ENCODE data around the gene ZBTB7C. TPM values are rescaled to one million over a fixed set of nuclear protein-coding genes. Genes with fewer than 3 reads are reported as not detected.

Gene ZBTB7C
- total and polyA plus RNA-seq, 9 of the 15 experiments (the other 6 are each of a cell fraction or from before 2014, with no cell fraction given) = not detected

DNA sequence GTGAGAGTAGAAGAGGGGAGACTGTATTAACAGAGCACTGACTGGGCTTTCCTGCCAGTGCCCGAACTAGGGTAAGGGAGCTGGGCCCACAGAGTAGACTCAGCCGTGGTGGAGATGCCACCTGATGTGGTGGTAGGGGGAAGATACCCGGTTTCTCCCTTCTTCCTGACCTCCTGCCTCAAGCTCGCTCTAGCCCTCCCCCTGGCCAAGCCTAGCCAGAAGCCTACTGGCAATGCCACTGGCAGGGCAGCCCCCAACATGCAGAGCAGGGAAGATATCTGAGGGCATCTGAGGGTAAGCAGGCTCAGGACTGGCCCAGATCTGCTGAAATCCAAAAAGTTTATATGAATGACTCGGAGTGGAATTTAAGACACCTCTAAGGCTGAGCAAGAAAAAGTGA, 316.1 kb downstream of the ZBTB7C start:
- no peak for ATAC-seq
- no peaks in the 10 kb centered on the region for H4K20me1 ChIP-seq (replicated peaks; ENCODE audit: control insufficient read depth, insufficient read depth, low read length)
- BruUV-seq (replicated peaks) = no TSS peak
- no peaks in the 10 kb centered on the region for H3K79me2 ChIP-seq (ENCODE audit: control insufficient read depth, insufficient read depth, low read length)
- no peak for FAIRE-seq
- peaks cover 0 to 15% of the 10 kb centered on the region in 2 experiments; a peak in 4 of 5 replicates for H3K27me3 ChIP-seq (ENCODE audit: control insufficient read depth in 2 of 2, insufficient read depth in 2 of 2, low read length in 2 of 2)
- H3K9ac ChIP-seq (ENCODE audit: insufficient read depth in 1 of 2, low read depth in 2 of 2, low read length in 2 of 2) = no peak overlapping the region
- no peak for DNase-seq (ENCODE audit: extremely low read depth in 1 of 4, low spot score in 3 of 4)
- 0% methylated on average over 2 of the region's 5 CpGs for WGBS (ENCODE audit: insufficient coverage, low coverage, missing lambda C conversion rate)
- TF ChIP-seq PCBP2 (IDR thresholded peaks at IDR 0.05; ENCODE audit: low read depth, low read length, poor library complexity, severe bottlenecking) (no peak), HDAC3 (IDR thresholded peaks at IDR 0.05; ENCODE audit: borderline replicate concordance, partially characterized antibody) (no peak), ZNF354B (CRISPR knock-in tag; IDR thresholded peaks at IDR 0.05) (no peak), ZFPM2 (CRISPR knock-in tag; IDR thresholded peaks at IDR 0.05) (no peak), CTBP1 (IDR thresholded peaks at IDR 0.05; ENCODE audit: borderline replicate concordance) (no peak), ZNF507 (tag; conservative IDR thresholded peaks at IDR 0.05) (no peak), MIER1 (IDR thresholded peaks at IDR 0.05; ENCODE audit: low read depth) (no peak), ATF3 (IDR thresholded peaks at IDR 0.05) (no peak), ATF3 (CRISPR knock-in tag; conservative IDR thresholded peaks at IDR 0.05) (no peak), SMARCA5 (IDR thresholded peaks at IDR 0.05) (no peak), ZNF764 (CRISPR knock-in tag; IDR thresholded peaks at IDR 0.05; ENCODE audit: low read depth) (no peak), CCAR2 (IDR thresholded peaks at IDR 0.05; ENCODE audit: low read depth, low read length) (no peak)
- TF ChIP-seq, protein P1, sequence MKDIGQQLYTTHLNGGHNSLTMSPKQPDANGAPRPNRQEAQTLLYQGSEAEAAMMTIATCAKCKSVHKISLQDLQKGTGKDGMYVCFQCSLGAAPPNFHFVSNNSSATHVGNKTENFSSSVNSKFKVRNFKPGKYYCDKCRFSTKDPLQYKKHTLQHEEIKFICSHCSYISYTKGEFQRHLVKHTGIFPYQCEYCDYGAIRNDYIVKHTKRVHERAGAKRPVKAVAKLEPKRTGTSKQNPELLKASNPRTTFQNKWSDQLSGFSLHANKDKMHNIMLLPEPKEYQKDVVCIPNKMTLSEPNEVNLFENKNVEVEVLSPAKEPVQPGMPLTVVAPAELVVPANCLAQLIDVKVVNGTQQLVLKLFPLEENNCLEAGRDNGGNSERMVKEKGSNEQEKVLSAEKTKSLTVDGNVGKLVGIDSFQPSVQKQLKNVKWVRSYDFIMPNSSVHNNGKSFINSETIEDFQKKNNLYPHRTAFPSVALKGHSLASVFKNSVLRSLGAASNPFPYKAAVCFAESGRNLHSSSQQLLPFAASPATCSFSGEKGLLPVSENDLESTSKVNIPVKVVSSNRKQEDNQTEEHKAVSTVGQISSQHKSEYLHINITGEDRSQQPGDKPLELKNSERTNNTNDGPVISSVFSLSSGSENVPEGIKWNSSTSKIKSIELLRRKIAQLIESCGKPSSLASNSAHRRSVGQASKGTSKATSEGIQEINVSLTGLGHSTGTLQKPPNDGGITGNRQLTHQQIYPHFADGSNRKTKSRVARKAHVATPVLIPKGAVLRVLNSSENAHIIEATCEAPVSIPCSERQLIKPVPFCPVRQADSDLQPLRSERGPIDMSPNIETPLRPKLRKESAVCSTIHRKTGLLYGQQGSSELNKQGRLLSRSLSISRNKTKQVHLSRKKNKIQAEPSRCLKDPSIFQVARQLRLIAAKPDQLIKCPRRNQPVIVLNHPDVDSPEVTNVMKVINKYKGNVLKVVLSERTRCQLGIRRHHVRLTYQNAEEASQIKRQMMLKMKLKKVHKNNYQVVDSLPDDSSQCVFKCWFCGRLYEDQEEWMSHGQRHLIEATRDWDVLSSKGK (CRISPR knock-in tag; IDR thresholded peaks at IDR 0.05) = no peak
- H3K9me1 ChIP-seq (ENCODE audit: control insufficient read depth, insufficient read depth, low read length) = no peaks in the 10 kb centered on the region
- no peak overlapping the region for H3K4me2 ChIP-seq (ENCODE audit: insufficient read depth, low read length)
- CTCF ChIA-PET (ENCODE audit: low intra/inter-chr PET ratio) = no interaction called here
- H3K27ac ChIP-seq (ENCODE audit: extremely low read depth, low read depth, low read length) = no peak overlapping the region
- intact Hi-C loops (cut with micrococcal nuclease) = loop anchor here (10.0 kb wide), 1 partner anchor 58 kb away; no protein-coding TSS in a partner anchor
- H2AFZ ChIP-seq (ENCODE audit: low read depth, low read length) = no peak overlapping the region
- POLR2A ChIA-PET = no interaction called here
- no peak overlapping the region for H3K4me3 ChIP-seq
- in situ Hi-C loops (cut with MboI) = no loop called here
- H3K4me1 ChIP-seq (replicated peaks in 1 of 2; ENCODE audit: control insufficient read depth in 2 of 2, insufficient read depth in 2 of 2, low read length in 2 of 2) = no peaks in the 10 kb centered on the region; a peak in 2 of 5 replicates
- H3K9me3 ChIP-seq (replicated peaks; ENCODE audit: control insufficient read depth, insufficient read depth, low read depth, low read length) = no peaks in the 10 kb centered on the region
- H3K36me3 ChIP-seq (ENCODE audit: control insufficient read depth, insufficient read depth, low read length) = no peaks in the 10 kb centered on the region

Data from K562 (cell line).